Activated CD8-positive, alpha-beta T cell treated with anti-CD3 and anti-CD28 coated beads, Interleukin-2, amount 10 ng/mL, durations not matched to agents 7 days and 5 days (primary cell): ENCODE results near the gene BAX. TPM values are rescaled to one million over a fixed set of nuclear protein-coding genes. Genes with fewer than 3 reads are reported as not detected.
A peak's percentile ranks its signal among the peaks of the same experiment; 100 is the strongest.

Experiments
- ATAC-seq: fragments of 150-1000 bp; cut with Tn5 transposase; one replicate; pipeline ENCODE4 v1.10.0; 2021; ENCODE audit warnings: moderate library complexity
- CTCF ChIA-PET: fragments of 350-600 bp; sonication (Branson Sonifier 250); formaldehyde crosslinking; loops from one replicate; lab custom pipeline; 2021; ENCODE audit warnings: antibody characterized with exemption; lab: Charles Lee
- POLR2A ChIA-PET: fragments of 350-600 bp; sonication (Branson Sonifier 250); formaldehyde crosslinking; loops from one replicate; lab custom pipeline; 2021; ENCODE audit warnings: antibody characterized with exemption; lab: Charles Lee
- DNase-seq: peaks from one replicate; pipeline ENCODE4 v3.0.0-alpha.2; 2020
- H3K27ac Mint-ChIP-seq: one replicate; pipeline ENCODE4 v1.8.0; 2021; ENCODE audit warnings: mild to moderate bottlenecking, mixed read lengths
- H3K27me3 Mint-ChIP-seq: one replicate; pipeline ENCODE4 v1.8.0; 2021; ENCODE audit warnings: low read depth, mixed read lengths
- H3K36me3 Mint-ChIP-seq: one replicate; pipeline ENCODE4 v1.8.0; 2021; ENCODE audit warnings: low read depth, mixed read lengths
- H3K4me1 Mint-ChIP-seq: one replicate; pipeline ENCODE4 v1.8.0; 2021; ENCODE audit warnings: low read depth, mixed read lengths
- H3K4me3 Mint-ChIP-seq: one replicate; pipeline ENCODE4 v1.8.0; 2021; ENCODE audit warnings: mild to moderate bottlenecking, mixed read lengths
- H3K9me3 Mint-ChIP-seq: one replicate; pipeline ENCODE4 v1.8.0; 2022; ENCODE audit warnings: mixed read lengths; ENCODE audit not compliant: insufficient read depth
- total RNA-seq, 2 experiments: library from RNA; stranded (reverse); gene quantifications; one replicate each; pipeline ENCODE4 v1.2.3, GENCODE V29; 2021

BAX gene
- total RNA-seq, 2 experiments from 2014 or later, result 336 to 350 TPM

DNA sequence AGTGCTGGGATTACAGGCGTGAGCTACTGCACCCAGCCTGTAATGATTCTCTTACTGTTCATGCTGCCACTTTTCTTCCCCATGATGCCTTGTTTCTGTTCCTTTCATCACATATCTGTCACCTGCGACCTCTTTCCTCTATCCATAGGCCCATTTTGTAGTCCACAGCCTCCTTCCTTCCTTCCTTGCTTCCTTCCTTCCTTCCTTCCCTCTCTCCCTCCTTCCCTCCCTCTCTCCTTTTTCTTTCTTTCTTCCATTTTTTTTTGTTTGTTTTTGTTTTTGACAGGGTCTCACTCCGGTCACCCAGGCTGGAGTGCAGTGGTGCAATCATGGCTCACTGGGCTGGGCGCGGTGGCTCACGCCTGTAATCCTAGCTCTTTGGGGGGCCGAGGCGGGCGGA lies 34.2 kb downstream of the BAX start:
- no peaks in the 10 kb centered on the region for H3K27me3 Mint-ChIP-seq
- ChIA-PET POLR2A (no interaction called here), CTCF (interaction anchor here (1.3 to 2.9 kb wide), 2 partner anchors 11 to 18 kb away, joined by 3 to 10 read pairs; no protein-coding TSS in a partner anchor)
- H3K9me3 Mint-ChIP-seq, result no peaks in the 10 kb centered on the region
- no peak for DNase-seq
- ATAC-seq, result no peak
- H3K4me3 Mint-ChIP-seq, result no peak overlapping the region
- H3K4me1 Mint-ChIP-seq, result peaks cover 29% of the 10 kb centered on the region
- H3K36me3 Mint-ChIP-seq, result peaks cover 31% of the 10 kb centered on the region
- no peak overlapping the region for H3K27ac Mint-ChIP-seq

DNA sequence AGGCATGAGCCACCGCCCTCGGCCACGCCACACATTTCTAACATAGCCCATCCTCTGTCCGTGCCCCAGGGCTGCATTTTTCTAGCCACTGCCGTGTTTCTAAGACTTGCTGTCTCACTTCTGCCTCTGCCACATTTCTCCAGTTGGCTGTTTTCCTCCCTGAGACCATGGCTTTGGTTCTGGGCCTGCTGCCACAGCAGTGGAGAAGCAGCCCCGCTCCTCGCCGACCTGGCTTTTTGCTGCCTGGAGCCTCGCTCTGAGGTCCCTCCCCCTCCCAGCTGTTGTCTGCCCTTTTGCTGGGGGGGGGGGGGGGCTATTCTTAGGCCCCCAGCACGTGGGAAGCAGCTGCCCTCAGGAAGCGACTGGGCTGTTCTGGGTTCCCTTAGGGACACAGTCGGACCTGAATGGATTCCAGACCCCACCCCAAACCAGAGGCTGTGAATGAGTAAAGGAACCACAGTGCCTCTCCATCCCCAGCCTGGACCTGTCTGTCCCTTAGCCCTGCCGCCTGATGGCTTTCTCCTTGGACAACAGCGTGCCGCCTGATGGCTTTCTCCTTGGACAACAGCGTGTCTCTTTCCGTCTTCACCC lies 35.1 kb downstream of the BAX start:
- H3K36me3 Mint-ChIP-seq, result peaks cover 34% of the 10 kb centered on the region
- H3K27ac Mint-ChIP-seq, result peak overlapping the region; percentile 68
- H3K4me3 Mint-ChIP-seq, result no peak overlapping the region
- DNase-seq, result no peak
- no peaks in the 10 kb centered on the region for H3K9me3 Mint-ChIP-seq
- H3K4me1 Mint-ChIP-seq, result peaks cover 37% of the 10 kb centered on the region
- no peak for ATAC-seq
- H3K27me3 Mint-ChIP-seq, result no peaks in the 10 kb centered on the region
- CTCF ChIA-PET, result interaction anchor here (1.3 to 2.9 kb wide), 2 partner anchors 10 to 19 kb away, joined by 3 to 10 read pairs; no protein-coding TSS in a partner anchor
- POLR2A ChIA-PET, result interaction anchor here (1.4 kb wide), 1 partner anchor 10 kb away, joined by 4 read pairs; no protein-coding TSS in a partner anchor

DNA sequence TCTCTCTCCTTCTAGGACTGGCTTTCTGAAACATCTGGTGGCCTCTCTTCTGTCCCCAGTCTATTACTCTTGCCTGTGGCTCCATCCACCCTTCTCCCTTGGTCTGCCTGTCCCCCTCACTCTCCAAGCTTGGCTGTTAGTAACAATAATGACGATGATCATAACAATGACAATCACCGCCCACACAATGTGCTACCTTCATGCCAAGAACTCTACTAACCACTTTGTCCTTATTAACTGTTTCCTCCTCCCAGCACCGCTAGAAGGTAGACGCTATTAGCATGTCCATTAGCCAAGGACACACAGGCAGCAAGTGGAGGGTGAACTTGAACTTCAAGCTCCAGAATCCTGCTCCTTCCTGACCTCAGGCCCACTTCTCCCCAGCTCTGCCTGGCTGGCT lies 35.7 kb downstream of the BAX start:
- no peak for DNase-seq
- ATAC-seq, result no peak
- peak overlapping the region; percentile 68 for H3K27ac Mint-ChIP-seq
- no peaks in the 10 kb centered on the region for H3K9me3 Mint-ChIP-seq
- H3K4me1 Mint-ChIP-seq, result peaks cover 43% of the 10 kb centered on the region
- ChIA-PET POLR2A (interaction anchor here (1.4 kb wide), 1 partner anchor 10 kb away, joined by 4 read pairs; no protein-coding TSS in a partner anchor), CTCF (interaction anchor here (2.9 kb wide), 1 partner anchor 10 kb away, joined by 10 read pairs; no protein-coding TSS in a partner anchor)
- H3K36me3 Mint-ChIP-seq, result peaks cover 34% of the 10 kb centered on the region
- no peaks in the 10 kb centered on the region for H3K27me3 Mint-ChIP-seq
- no peak overlapping the region for H3K4me3 Mint-ChIP-seq

DNA sequence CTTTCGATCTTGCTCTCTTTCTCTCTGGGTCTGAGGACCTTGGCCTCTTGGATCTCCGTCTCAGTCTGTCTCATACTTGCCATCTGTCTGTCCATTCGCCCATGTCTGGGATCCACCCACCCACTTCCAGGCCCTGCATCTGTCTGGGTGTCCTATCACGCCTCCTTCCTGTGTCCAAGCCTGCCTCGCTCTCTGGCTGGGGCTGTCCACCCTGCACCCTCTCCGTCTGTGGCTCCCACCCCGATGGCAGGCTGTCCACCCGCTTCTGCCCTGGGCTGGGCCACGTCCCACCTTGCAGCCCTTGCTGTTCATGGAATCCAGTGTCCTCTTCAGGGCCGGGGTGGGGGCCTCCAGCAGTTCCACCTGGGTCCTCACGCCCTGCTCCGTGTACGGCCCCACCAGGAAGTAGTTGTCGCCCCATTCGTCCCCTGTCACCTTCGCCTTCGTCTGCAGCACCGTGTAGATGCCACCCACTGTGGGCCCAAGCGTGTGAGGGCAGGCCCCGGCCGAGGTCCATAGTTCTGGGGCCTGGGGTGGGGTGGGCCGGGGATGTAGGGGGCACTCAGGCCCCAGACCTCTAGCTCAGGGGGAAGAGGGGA lies 36.4 kb downstream of the BAX start:
- CTCF ChIA-PET, result interaction anchor here (1.1 to 3.5 kb wide), 3 partner anchors 9 to 48 kb away, joined by 3 to 96 read pairs (median 10); no protein-coding TSS in a partner anchor
- Mint-ChIP-seq H3K27ac (peak overlapping the region; percentile 20), H3K27me3 (no peaks in the 10 kb centered on the region), H3K36me3 (peaks cover 30% of the 10 kb centered on the region), H3K4me1 (peaks cover 48% of the 10 kb centered on the region), H3K9me3 (no peaks in the 10 kb centered on the region), H3K4me3 (no peak overlapping the region)
- no peak for DNase-seq
- POLR2A ChIA-PET, result interaction anchor here (1.4 to 3.4 kb wide), 2 partner anchors 11 kb away, joined by 4 to 16 read pairs; no protein-coding TSS in a partner anchor
- ATAC-seq, result no peak

DNA sequence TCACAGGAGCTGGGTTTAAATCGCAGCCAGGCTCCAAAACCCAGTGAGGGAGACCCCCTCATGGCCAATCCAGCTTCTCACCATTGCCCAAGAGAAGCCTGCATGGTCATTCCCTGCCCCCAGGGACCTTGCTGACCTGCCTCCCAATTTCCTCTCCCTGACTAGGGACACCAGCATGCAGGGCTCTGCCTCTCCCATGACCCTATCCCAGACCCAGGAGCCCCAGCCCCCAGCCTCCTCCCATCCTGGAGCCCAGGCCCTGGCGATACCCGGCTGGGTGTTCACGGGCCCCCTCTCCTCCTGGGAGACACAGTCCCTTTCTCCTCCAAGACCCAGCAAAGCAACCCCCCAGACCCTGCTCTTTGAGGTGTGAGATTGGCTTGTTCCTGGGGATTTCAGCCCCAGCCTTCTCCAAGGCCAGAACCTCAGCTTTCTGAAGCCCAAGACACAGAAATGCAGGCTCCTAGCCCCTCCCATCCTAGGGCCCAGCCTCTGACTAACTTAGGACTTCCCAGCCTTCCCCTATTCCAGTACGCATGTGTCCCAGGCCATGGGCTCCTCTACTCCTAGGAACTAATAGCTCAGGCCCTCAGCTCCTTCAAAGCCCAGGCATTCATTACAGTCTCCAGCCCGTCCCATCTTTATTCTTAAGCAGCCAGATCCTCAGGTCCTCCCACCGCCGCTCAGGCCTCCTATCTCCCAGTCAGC lies 37.4 kb downstream of the BAX start:
- Mint-ChIP-seq H3K4me1 (peaks cover 48% of the 10 kb centered on the region), H3K4me3 (peak overlapping the region; percentile 92), H3K9me3 (no peaks in the 10 kb centered on the region), H3K27me3 (no peaks in the 10 kb centered on the region), H3K27ac (peak overlapping the region; percentile 96), H3K36me3 (peaks cover 32% of the 10 kb centered on the region)
- ChIA-PET POLR2A (interaction anchor here (1.0 to 3.4 kb wide), 4 partner anchors 9 to 117 kb away, joined by 4 to 16 read pairs (median 12); no protein-coding TSS in a partner anchor), CTCF (interaction anchor here (0.8 to 3.5 kb wide), 9 partner anchors 9 to 204 kb away, joined by 3 to 96 read pairs (median 17); partner anchors contain the start of genes FTL, LIN7B and PPP1R15A)
- DNase-seq (no peak), ATAC-seq (no peak)

DNA sequence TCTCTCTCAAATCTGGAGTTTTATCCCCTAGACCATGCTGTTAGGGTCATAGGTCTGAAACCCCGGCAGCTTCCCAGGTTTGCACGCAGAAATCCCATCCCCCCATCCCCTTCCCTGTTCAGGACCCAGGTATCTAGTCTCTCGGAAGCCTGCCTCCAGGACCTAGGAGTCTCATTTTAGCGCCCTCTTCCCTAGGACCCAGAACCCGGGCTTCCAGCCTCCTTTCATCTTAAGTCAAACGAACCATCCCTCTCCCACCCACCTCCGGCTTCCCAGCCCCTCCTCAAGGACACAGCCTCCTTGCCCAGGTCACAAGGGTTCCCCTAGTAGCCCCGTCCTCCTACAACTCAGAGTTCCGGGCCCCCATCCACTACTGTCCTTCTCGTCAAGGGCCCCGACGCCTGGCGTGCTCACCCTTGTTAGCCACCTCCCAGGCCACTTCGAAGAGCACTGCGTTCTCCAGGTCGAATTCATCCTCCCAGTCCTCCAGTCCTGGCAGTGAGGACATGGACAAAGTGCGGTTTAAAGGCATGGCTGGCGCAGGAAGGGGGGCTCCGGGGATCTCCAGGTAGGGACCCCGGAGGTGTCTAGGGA lies 38.0 kb downstream of the BAX start:
- Mint-ChIP-seq H3K27me3 (no peaks in the 10 kb centered on the region), H3K4me1 (peaks cover 49% of the 10 kb centered on the region), H3K9me3 (no peaks in the 10 kb centered on the region), H3K27ac (peak overlapping the region; percentile 96), H3K36me3 (peaks cover 33% of the 10 kb centered on the region), H3K4me3 (peak overlapping the region; percentile 92)
- ATAC-seq (peak; percentile 2), DNase-seq (peak; percentile 43)
- ChIA-PET CTCF (interaction anchor here (0.8 to 3.5 kb wide), 37 partner anchors 9 to 648 kb away, joined by 3 to 96 read pairs (median 4); partner anchors contain the start of genes BCAT2, CA11, DHDH and FLT3LG), POLR2A (interaction anchor here (0.7 to 3.4 kb wide), 12 partner anchors 8 to 120 kb away, joined by 3 to 16 read pairs (median 4); partner anchors contain the start of gene NUCB1)

DNA sequence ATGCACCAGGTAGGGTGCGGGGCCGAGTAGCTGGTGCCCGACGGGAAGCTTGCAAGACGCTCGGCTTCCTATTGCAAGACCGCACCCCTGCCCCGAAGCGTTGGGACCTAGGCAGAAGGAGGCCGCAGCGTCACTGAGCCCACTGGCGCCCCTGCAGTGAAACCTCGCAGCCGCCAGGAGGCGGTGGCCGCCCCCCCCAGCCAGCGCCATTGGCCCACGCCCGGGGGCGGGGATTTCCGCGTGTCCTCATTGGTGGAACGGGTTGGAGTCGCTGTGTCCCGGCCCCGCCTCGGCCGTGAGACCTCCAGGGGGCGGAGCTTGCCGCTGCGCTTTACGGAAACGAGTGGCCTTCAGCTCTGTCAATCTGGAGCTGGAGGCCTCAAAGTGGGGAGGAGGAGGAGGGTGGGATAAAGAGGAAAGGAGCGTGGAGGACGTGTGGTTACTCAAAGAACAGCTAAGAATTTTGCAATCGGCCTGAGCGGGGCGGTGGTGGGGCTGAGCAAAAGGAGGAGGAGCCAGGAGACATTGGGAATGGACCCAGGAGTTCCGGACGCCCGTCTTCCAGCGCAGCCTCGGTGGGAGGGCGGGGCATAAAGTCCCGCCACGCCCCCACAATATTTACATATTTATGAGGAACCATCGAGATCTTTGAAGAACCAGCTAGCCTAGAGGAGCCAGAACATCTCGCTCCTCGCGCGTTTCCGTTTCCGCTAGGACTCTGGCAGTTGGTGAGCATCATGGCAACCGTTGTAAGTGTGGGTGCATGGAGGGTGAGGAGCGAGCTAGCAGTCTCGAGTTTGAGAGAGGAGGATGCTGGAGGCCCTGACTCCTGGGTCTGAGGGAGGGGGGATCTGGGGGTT lies 38.7 kb downstream of the BAX start, which contains the start of the genes GYS1 and RUVBL2:
GYS1 (minus strand) TSS at position 135 of the 860 bp plus-strand sequence. CDS start 197 bp downstream, outside the sequence.
RUVBL2 (plus strand) TSS at position 713 of the 860 bp plus-strand sequence; CDS start at position 738, 25 bp downstream.
- H3K4me3 Mint-ChIP-seq, result peak within 1 kb of the TSS; percentile 92
- ChIA-PET CTCF (interaction anchor here (0.6 to 3.5 kb wide), 67 partner anchors 9 to 647 kb away, joined by 3 to 96 read pairs (median 4); partner anchors contain the start of genes ALDH16A1, BCAT2, CA11 and CGB7), POLR2A (interaction anchor here (0.6 to 3.4 kb wide), 16 partner anchors 9 to 452 kb away, joined by 3 to 16 read pairs (median 3); partner anchors contain the start of genes NUCB1 and PPP1R15A)
- peak; percentile 99 for DNase-seq
- no peaks in the 10 kb centered on the region for H3K9me3 Mint-ChIP-seq
- ATAC-seq, result peak; percentile 95
- H3K4me1 Mint-ChIP-seq, result peaks cover 51% of the 10 kb centered on the region
- H3K36me3 Mint-ChIP-seq, result peaks cover 29% of the 10 kb centered on the region
- no peaks in the 10 kb centered on the region for H3K27me3 Mint-ChIP-seq
- H3K27ac Mint-ChIP-seq, result peak within 1 kb of the TSS; percentile 96

DNA sequence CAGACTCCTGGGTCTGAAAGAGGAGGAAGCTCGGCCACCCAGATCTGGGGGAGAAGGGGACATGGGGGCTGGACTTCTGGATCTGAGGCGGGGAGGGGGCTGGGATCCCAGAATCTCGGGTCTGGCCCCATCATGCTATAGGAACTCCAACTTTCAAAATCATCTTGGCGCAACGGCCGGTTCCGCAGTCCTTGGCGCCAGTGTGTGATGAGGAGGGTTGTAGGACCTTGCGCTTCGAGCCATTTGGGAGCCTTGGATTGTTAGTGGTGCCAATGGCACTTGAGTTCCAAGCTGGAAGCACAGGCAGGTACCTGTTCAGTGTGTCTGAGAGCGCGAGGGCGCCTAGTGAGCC lies 39.3 kb downstream of the BAX start:
- no peaks in the 10 kb centered on the region for H3K9me3 Mint-ChIP-seq
- ATAC-seq (no peak), DNase-seq (no peak)
- ChIA-PET CTCF (interaction anchor here (0.7 to 3.5 kb wide), 44 partner anchors 8 to 646 kb away, joined by 3 to 96 read pairs (median 4); partner anchors contain the start of genes BCAT2, CA11, DBP and HSD17B14), POLR2A (interaction anchor here (0.6 to 3.4 kb wide), 11 partner anchors 9 to 451 kb away, joined by 3 to 16 read pairs (median 4); partner anchors contain the start of gene PPP1R15A)
- peak overlapping the region; percentile 92 for H3K4me3 Mint-ChIP-seq
- no peaks in the 10 kb centered on the region for H3K27me3 Mint-ChIP-seq
- peaks cover 51% of the 10 kb centered on the region for H3K4me1 Mint-ChIP-seq
- H3K36me3 Mint-ChIP-seq, result peaks cover 23% of the 10 kb centered on the region
- H3K27ac Mint-ChIP-seq, result peak overlapping the region; percentile 96

DNA sequence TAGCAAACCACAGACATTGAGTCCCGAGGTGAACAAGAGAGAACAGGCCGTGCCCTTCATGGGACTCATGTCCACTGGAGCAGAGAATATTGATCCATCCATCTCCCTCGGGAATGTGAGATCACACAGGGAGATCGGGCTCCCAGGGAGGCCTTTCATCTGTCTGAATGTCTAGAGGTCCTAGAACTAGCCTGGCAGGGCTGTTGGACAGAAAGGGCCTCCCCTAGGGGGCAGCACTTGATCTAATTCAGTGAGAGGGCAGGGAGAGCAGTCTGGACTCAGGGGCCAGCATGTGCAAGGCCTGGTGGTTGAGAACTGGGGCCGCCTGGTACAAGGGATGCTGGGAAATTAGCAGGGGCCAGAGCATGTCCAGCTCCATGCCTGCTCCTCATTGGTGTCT lies 43.3 kb downstream of the BAX start:
- ATAC-seq (no peak), DNase-seq (peak; percentile 77)
- CTCF ChIA-PET, result interaction anchor here (0.7 to 3.2 kb wide), 15 partner anchors 11 to 259 kb away, joined by 3 to 32 read pairs (median 5); a partner anchor contains a TSS
- Mint-ChIP-seq H3K36me3 (peaks cover 26% of the 10 kb centered on the region), H3K27ac (no peak overlapping the region), H3K4me1 (peaks cover 34% of the 10 kb centered on the region), H3K27me3 (no peaks in the 10 kb centered on the region), H3K9me3 (no peaks in the 10 kb centered on the region), H3K4me3 (no peak overlapping the region)
- POLR2A ChIA-PET, result no interaction called here
